ENCODE data around the gene EPB41L4B. TPM values are rescaled to one million over a fixed set of nuclear protein-coding genes. Genes with fewer than 3 reads are reported as not detected.

EPB41L4B gene
- total RNA-seq, 1 donor from 2014 or later = 0.11 TPM

DNA sequence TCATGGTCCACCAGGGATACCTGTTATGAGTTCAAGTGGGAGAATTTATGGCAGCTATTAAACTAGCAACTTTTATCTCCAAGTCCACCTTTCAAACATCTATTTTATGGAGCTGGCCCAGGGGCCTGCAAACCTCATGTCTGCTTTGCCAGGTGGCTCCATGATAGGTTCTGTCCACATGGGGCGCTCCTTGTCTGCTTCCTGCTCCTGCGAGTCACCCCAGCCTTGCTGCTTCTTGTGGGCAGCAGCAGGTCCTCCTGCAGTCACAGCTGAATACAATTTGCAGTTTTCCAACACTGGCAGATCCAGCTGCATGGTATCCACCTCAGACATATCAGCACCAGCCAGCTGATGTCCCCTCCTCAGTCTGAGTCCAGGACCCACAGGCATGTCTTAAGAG lies 114.2 kb downstream of the EPB41L4B start:
- intact Hi-C loops (cut with micrococcal nuclease) = no loop called here

DNA sequence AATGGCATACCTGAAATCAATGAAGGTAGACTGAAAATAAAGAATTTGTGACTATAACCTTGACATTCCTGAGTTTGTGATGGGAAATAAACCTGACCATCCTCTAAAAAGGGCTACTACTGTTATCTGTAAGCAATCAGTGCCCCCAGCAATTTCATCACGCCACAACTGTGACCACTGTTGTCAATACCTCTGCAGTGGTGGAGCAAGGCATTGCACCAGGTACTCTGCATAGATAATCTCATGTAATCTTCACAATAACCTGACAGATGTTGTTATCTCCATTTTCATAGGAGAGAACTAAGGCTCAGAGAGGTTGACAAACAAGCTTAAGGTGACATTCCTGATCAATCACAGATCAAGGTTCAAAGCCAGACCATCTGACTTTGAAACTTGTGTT lies 115.3 kb downstream of the EPB41L4B start:
- intact Hi-C loops (cut with micrococcal nuclease) = no loop called here

DNA sequence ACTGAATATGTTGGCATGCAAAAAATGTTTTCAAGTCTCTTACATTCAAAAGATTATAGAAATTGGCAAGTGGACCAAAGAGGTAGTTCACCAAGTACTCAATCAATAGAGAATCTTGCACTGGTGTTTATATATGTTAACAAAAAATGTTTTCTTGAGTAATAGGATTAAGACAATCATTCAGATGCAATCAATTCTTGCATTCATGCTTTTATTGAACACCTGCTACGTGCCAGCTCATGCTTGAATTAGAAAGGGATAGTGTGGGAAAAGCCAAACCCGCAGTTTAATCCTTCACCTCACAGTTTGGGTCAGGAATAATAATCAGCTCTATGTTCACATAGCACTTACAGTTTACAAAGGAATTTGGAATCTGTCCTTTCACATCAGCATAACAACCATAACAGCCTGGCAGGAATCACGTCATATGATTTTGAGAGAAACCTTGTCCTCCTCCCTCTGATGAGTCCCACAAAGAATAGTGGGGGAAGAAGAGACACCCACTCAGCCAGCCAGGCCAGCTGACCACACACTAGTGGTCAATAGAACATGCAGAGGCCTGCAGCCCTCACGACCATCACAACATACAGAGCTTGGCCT lies 117.0 kb downstream of the EPB41L4B start:
- intact Hi-C loops (cut with micrococcal nuclease) = no loop called here

DNA sequence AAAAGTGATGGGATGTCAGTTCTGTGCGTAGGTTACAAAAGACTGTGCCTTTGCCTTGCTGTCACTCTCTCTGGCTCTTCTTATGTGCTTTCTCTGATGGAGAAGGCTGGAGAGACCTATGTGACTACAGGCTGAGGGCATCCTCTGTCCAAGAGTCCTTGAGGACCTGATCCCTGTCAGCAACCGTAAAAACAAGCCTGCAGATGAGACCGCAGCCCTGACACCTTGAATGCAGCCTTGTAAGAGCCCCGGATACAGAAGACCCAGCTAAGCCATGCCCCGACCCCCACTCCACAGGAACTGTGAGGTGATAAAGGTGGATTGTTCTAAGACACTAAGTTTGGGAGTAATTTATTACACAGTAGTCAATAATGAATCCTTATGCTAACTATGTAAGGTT lies 121.2 kb downstream of the EPB41L4B start:
- intact Hi-C loops (cut with micrococcal nuclease) = no loop called here

DNA sequence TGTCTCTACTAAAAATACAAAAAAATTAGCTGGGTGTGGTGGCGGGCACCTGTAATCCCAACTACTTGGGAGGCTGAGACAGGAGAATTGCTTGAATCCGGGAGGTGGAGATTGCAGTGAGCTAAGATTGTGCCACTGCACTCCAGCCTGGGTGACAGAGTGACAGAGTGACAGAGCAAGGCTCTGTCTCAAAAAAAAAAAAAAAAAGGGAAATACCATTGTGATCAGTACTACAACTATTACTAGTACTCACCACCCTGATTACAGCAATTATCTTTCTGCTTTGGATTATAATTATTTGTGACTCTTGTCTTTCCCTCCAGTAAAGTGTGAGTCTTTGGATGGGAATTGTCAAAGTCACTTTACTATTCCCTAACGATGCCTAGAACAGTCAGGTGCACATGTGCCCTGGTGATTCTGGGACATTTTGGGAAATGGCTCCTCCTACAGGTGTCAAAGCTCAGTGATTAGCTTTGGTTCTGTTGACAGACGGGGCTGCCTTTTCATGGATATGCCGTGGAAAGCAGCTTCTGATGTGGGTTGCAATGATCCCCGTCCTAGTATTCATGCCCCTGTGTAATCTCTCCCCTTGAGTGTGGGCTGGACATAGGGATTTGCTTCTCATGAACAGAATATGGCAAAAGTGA lies 122.0 kb downstream of the EPB41L4B start:
- intact Hi-C loops (cut with micrococcal nuclease) = no loop called here

DNA sequence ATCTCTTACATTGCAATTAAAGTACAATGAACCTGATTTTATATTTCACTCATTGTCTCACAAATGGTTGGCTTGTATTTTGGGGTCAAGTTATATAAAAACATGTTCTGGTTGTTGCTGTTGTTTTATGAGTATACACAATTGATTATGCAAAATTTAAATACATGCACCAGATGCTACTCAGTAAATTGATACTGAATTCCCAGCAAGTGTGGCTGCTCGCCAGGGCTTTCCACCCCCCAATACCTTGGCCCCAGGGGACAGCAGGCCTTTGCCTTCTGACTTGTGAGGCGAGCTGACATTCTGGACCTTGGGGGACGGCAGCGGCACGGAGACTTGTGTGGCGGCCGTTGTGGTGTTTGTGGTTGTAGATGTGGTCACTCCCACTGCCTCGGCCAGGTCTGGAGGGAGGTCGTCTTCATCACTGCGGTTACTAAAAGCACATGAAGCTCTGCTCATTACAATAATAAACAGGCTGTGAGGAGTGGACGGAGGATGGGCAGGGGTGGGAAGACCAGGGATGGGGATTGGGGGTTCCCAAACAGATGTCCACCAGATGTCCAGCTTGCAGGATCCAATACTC lies 126.8 kb downstream of the EPB41L4B start:
- intact Hi-C loops (cut with micrococcal nuclease) = no loop called here

DNA sequence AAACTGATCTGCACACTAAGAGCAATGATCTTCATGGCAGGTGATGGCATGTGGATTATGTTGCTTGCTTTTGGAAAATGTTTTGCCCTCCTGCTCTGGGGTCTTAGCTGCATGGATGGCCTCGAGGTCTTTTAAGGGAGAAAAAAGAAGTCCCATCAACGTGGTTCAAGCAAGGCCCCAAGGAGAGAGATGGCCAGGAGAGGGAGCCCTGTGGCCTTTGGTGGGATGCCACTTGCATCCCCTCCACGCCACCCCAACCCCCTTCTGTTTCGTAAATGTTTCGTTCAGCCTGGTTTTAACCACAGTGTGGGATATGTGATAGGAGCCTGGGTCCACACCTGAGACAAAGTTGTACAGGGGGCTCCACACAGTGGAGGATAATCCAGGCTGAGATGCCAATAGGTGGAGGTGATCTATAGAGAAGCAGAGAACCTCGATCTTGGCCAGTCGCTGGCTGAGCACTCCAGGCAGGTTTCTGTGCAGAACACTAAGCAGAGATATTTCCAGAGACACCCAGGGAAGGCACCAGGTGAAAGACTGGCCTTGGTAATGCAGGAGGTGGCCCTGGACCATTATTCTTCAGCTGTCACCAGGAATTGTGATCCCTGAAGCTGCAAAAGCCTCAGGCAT lies 128.0 kb downstream of the EPB41L4B start:
- intact Hi-C loops (cut with micrococcal nuclease) = no loop called here

DNA sequence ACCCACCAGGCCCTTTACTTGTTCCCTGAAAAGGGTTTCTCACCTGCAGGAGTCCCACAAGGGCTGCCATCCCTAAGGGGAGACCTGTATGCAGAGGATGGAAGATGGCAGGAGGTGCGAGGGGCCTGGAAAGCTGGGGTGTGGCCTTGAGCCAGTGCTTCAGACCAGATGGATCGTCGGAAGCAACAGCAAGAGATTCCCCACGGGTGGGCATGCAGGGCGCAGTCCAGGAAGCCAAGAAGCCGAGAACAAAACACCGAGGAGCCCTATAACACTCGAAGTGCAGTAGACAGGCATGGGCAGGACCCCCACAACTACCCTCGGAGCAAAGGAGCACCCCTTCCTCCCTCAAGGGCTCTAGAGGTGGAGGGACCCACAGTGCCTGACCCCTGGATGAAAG lies 129.1 kb downstream of the EPB41L4B start:
- intact Hi-C loops (cut with micrococcal nuclease) = no loop called here

DNA sequence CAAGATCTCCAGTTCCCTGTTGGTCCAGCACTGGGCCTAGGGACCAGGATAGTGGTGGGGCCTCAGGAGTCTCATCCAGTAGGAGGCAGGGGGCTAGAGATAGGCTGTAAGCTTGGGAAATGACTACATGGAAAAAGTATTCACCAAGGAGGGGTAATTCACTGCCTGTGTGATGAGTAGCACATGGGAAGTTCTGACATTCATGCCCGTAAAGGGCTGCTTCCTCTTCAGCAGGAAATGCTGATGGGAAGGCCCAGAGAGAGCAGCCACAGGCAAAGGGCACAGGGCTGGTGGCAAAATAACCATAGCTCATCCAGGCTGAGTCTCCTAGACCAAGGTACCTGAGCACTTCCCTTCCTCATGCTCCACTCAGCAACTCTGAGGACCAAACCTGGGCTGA lies 130.7 kb downstream of the EPB41L4B start:
- intact Hi-C loops (cut with micrococcal nuclease) = no loop called here

DNA sequence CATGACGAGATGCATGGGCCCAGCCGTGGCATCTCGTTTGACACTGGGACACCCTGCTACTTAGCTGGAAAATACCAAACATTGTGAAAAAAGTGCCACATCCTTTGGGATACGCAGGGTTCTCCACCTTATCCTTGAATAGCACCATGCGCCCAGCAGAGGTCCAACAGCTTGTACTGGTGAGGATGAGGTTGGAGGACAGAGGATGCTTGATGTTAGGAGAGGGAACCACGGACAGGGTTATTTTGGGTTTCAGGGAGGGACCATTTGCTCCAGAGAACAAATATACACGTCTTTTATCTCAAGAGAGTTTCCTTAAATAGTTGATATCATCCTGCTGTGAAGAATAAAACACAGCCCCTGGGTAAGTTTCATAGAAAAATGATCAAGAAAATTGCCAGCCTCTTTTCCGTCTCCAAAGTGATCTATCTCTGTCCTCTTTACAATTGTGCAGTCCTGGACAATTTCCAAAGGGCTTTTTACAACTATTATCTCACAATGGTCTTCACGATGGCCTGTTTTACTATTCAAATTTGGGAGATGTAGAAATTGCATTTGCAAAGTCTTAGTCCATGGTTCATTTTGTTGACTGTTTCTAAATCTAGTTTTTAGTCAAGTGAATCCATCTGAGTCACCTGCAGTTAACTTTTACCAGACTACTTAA lies 133.9 kb downstream of the EPB41L4B start:
- intact Hi-C loops (cut with micrococcal nuclease) = no loop called here

DNA sequence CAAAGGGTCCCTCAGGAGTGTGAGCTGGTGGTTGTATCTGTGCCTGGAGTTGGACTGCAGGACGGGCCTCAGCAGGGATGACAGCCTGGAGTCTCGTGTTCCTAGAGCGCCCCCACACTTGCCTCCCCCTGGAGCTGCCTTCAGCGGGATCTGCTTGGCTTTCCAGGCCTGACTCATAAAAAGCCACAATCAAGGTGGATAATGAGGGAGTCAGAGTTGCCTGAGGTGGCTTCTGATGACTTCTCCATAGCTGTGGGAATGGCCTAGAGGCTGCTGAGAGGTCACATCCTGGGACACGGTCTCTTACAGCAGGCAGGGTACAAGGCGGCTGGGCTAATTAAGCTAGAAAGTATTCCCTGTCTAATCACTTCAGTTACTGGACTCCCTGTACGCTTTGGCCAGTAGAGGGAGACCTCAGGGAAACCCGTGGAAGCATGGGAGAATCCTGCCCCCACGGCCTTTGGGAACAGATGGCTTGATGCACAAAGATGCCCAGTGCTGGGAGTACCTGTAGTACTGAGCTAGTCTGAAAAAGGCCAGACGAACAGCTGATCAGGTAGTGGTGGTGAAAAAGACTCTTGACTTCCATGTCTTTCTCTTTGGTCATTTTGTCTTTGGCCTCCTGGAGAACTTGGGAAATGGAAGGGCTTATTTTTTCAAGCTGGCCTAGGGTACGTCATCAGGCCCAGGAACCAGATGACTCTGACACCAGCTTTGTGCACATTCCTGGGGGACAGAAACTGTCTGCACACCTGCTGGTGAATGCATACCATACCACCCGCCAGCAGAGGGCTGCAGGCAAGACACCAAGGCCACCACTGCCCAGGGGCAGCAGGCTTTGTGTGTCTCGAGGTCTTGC lies 137.7 kb downstream of the EPB41L4B start:
- intact Hi-C loops (cut with micrococcal nuclease) = loop anchor here (5.0 kb wide), 2 partner anchors 81 to 171 kb away; partner anchors contain the start of gene CTNNAL1

DNA sequence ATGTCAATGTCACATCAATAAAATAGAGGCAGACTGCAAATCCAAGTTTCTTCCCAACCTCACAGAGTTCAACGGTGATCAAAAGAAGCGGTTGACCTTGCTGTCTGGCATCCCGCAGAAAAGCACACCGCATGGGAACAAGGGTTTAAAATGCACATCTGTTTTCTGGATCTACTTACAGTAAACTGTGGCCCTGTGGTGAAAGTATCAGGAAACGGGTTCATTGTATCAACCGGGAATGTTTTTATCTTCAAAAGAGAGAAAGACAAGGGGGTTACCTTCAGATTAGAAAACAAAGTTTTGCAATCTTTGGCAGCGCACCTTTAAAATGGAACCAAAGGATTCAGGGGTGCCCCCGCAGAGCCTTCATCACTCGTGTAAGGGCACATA lies 138.3 kb downstream of the EPB41L4B start:
- intact Hi-C loops (cut with micrococcal nuclease) = loop anchor here (5.0 kb wide), 2 partner anchors 80 to 170 kb away; partner anchors contain the start of gene CTNNAL1

DNA sequence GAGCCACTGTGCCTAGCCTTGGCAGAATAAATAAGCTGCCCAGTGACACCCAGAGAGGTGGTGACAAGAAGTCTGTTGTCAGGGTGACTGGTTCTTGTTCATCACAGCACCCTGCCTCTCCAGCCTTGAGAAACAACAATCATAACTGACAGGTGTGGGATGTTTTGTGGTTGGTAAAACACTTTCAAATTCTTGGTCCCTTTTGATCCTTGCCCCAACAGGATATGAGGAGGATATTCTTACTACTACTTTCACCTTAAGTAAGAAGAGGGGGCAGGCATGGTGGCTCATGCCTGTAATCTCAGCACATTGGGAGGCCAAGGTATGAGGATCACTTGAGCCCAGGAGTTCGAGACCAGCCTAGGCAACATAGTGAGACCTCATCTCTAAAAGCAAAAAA lies 139.6 kb downstream of the EPB41L4B start:
- intact Hi-C loops (cut with micrococcal nuclease) = loop anchor here (1.0 to 5.0 kb wide), 3 partner anchors 61 to 169 kb away; partner anchors contain the start of gene CTNNAL1

DNA sequence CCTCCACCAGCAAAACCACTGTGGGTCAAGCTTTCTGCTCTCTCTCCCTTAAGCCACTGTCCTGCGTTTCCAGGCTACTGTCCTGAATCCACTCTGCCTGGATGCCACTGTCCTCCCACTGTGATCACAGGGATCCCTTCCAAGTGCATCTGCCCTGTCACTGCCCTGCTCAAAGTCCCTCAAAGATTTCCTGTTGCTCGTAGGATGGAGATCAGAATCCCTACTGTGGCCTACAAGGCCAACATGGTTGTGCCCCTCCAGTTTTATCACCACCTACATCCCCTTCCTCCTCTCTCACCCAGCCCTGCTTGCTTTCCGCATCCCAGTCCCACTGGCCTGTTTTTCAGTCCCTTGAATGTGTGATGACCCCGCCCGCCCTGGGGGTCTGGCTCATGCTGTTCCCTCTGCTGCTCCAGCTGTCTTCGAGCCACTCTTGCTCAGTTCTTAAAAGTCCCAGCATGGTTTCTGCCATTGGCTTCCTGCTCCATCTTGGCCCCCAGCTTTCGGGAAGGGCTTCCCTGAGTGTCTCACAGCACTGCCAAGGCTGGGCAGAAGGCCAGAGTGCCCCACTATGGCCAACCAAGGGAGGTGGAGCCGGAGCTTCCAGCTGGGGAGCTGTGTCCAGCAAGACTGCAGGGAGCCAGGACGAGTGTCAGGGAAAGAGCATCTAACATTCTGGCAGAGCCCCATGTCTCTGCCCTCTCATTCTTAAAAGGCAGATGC lies 140.9 kb downstream of the EPB41L4B start:
- intact Hi-C loops (cut with micrococcal nuclease) = loop anchor here (5.0 kb wide), 2 partner anchors 78 to 168 kb away; partner anchors contain the start of gene CTNNAL1

DNA sequence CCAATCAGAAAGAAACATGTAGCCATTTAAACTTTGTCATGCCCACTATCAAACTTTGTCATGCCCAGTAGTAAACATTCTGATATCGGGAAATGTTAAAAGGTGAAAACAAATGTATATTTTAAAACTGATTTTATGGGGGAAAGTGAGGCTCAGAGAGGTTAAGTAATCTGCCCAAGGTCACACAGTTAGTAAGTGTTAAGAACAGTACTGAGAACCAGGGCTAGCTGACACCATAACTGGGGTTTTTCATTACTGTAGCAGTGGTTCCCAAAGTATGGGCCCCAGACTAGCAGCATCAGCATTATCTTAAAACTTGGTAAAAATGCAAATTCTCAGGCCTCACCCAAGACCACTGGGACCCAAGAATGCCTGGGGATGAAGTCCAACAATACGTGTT lies 143.9 kb downstream of the EPB41L4B start:
- intact Hi-C loops (cut with micrococcal nuclease) = no loop called here

DNA sequence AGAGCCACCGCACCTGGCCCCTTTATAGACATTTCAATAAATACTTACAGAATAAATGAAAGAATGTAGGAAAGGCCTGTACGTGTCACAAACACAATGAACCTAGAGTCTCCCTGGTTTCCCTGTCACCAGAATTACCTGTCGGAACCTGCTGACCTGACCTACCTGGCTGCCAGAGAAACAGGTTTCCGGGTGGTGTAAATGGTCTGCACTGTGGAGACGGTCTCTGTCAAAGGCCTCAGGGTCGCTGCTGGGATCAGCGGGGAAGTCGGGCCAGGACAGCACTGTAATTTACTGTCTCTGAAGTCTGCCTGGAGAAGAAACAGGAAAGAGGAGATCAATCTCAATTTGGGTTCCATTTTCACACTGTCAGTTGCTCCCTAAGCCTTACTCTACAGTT lies 144.5 kb downstream of the EPB41L4B start:
- intact Hi-C loops (cut with micrococcal nuclease) = no loop called here

DNA sequence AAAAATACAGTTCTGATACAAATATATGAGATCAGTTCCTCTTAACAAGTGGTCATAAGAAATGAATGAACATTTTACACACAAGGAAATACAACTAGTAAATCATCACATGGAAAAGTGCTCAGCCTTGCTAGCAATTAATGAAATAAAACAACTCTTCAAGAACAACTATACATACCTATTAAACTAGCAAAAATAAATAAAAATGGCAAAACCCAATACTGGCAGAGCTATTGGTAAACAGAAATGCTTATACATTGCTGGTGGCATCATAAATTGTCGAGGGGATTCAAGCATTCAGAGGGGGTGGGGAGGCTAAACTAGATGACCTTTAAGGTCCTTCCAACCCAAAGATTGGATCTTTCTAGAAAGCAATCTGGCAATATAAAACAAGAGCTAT lies 147.9 kb downstream of the EPB41L4B start:
- intact Hi-C loops (cut with micrococcal nuclease) = no loop called here

DNA sequence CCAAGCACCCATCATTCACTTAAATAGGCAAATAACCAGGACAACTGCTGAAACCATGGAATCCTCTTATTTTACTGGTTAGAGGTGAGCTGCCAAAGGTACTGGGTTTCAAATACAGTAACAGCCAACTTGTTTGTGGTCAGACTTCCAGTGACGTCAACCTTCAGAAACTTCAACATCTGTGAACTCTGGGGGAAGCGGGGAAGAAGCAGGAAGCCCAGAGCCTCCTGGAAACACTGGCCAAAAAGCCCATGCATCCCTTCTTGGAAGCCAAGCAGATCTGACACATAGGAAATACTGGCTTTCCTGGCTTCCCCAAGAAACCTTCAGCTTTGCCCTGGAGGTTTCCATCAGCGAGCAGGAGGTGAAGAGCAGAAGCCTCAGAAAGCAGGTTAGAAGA lies 148.9 kb downstream of the EPB41L4B start:
- intact Hi-C loops (cut with micrococcal nuclease) = no loop called here

DNA sequence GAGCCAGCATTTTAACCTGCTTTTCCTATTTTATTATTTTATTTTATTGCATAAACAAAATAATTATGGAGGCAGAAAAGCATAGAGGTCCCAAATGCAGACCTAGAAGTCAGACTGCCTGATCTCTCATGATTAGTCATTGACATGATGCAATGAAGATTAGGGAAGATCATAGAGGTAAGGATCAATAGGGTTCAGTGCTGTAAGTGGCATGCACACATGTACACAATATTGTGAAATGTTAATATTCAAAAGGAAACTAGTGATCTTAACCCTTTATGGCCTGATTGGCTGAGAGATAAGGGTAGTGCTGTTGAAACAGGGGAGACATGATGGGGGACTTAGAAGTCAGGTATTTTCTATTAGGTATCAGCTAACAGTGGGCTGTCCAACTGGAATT lies 152.7 kb downstream of the EPB41L4B start:
- intact Hi-C loops (cut with micrococcal nuclease) = no loop called here

DNA sequence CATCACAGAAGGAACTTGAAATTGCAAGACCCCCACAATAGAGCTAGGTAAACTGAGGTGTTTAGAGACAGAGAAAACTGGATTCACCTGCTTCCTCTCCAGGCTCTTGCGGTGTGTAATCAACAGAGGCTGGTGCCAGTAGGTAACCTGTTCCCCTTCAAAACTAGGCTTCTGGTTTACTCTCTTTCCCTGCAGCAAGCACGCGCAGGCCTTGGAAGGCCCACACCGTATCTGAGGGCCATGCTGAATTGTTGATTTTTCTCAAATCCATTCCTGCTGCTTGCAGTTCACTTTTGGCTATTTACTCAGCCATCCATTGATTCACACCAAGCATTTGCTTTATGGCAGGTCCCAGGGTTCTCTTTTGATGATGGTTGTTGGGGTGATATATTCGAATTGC lies 153.1 kb downstream of the EPB41L4B start:
- intact Hi-C loops (cut with micrococcal nuclease) = no loop called here
